ENCODE measurements around the gene SLC37A4. TPM values are rescaled to one million over a fixed set of nuclear protein-coding genes. Genes with fewer than 3 reads are reported as not detected.

The SLC37A4 gene
- total RNA-seq, 1 experiment from 2014 or later: 108 TPM

DNA sequence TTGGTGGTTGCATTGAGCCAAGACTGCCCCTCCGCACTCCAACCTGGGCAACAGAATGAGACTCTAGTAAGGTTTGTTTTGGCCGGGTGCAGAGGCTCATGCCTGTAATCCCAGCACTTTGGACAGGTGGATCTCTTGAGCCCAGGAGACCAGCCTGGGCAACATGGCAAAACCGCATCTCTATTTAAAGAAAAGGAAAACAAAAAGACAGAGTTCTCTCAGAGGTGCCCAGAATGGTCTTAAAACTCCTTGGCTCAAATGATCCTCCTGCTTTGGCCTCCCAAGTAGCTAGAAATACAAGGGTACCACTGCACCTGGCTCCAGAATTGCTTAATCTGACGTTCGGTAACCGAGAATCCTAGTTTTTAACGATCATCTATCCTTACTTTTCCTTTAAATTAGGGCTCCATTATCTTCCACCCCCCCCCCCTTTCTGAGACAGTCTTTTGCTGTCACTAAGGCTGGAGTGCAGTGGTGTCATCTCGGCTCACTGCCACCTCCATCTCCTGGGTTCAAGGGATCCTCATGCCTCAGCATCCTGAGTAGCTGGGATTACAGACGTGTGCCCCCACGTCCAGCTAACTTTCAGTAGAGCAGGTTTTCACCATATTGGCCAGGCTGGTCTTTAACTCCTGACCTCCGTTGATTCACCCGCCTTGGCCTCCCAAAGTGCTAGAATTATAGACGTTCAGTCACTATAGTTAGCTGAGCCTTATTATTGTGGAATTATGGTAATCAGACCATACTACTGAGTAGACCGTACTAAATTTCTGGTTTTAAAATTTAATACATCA is 14.3 kb downstream of the SLC37A4 start:
- Histone ChIP-seq H3K4me1 (peaks cover 31% of the 10 kb centered on the region), H3K27me3 (replicated peaks; ENCODE audit: control insufficient read depth, insufficient read depth, low read length) (no peaks in the 10 kb centered on the region), H3K36me3 (ENCODE audit: control insufficient read depth, insufficient read depth, low read length) (peaks cover 12% of the 10 kb centered on the region), H3K4me3 (ENCODE audit: low read depth, low read length) (peak overlapping the region; percentile 19), H3K9me3 (no peaks in the 10 kb centered on the region)
- no peak for DNase-seq
- no peaks in the 10 kb centered on the region for H3K9me3 Mint-ChIP-seq (ENCODE audit: unreplicated experiment)
- H3K27ac Mint-ChIP-seq (ENCODE audit: unreplicated experiment): no peak overlapping the region
- intact Hi-C loops (cut with micrococcal nuclease; ENCODE audit: unreplicated experiment): no loop called here
- CTCF ChIA-PET: no interaction called here
- H3K4me1 Mint-ChIP-seq (ENCODE audit: low read depth, unreplicated experiment): peaks cover 15% of the 10 kb centered on the region
- peak overlapping the region; percentile 96 for H3K4me3 Mint-ChIP-seq (ENCODE audit: unreplicated experiment)
- POLR2A ChIA-PET: interaction anchor here (0.6 to 1.8 kb wide), 2 partner anchors 17 to 387 kb away, joined by 4 to 11 read pairs; no protein-coding TSS in a partner anchor
- TF ChIP-seq, protein P1, sequence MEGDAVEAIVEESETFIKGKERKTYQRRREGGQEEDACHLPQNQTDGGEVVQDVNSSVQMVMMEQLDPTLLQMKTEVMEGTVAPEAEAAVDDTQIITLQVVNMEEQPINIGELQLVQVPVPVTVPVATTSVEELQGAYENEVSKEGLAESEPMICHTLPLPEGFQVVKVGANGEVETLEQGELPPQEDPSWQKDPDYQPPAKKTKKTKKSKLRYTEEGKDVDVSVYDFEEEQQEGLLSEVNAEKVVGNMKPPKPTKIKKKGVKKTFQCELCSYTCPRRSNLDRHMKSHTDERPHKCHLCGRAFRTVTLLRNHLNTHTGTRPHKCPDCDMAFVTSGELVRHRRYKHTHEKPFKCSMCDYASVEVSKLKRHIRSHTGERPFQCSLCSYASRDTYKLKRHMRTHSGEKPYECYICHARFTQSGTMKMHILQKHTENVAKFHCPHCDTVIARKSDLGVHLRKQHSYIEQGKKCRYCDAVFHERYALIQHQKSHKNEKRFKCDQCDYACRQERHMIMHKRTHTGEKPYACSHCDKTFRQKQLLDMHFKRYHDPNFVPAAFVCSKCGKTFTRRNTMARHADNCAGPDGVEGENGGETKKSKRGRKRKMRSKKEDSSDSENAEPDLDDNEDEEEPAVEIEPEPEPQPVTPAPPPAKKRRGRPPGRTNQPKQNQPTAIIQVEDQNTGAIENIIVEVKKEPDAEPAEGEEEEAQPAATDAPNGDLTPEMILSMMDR (IDR thresholded peaks at IDR 0.05; ENCODE audit: insufficient read depth in 1 of 2, low read depth in 1 of 2, low read length in 1 of 2, severe bottlenecking in 1 of 2, unreplicated experiment in 1 of 2): no peak
- peaks cover 96% of the 10 kb centered on the region for H3K36me3 Mint-ChIP-seq (ENCODE audit: insufficient read depth, unreplicated experiment)
- no TSS peak for BruUV-seq (replicated peaks)
- no peaks in the 10 kb centered on the region for H3K27me3 Mint-ChIP-seq (ENCODE audit: insufficient read depth, unreplicated experiment)

DNA sequence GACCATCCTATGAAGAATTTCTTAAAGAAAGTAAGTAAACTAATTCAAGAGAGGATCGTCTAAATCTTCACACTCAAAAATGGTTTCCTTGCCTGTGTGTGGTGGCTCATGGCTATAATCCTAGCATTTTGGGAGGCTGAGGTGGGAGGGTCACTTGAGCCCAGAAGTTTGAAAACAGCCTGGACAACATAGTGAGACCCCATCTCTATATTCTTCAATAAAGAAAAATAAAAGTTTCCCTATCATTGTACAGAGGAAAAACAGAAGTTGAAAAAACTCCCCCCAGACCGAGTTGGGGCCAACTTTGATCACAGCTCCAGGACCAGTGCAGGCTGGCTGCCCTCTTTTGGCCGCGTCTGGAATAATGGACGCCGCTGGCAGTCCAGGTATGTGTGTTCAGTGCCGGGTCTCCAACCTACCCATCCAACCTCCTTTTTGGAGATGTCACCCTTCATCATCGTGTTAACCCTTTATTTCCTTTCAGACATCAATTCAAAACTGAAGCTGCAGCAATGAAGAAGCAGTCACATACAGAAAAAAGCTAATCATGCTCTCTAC is 15.5 kb downstream of the SLC37A4 start:
- Histone ChIP-seq H3K4me3 (ENCODE audit: low read depth, low read length) (no peak overlapping the region), H3K9me3 (no peaks in the 10 kb centered on the region), H3K4me1 (peaks cover 24% of the 10 kb centered on the region), H3K27me3 (replicated peaks; ENCODE audit: control insufficient read depth, insufficient read depth, low read length) (no peaks in the 10 kb centered on the region), H3K36me3 (ENCODE audit: control insufficient read depth, insufficient read depth, low read length) (peaks cover 13% of the 10 kb centered on the region)
- intact Hi-C loops (cut with micrococcal nuclease; ENCODE audit: unreplicated experiment): no loop called here
- H3K36me3 Mint-ChIP-seq (ENCODE audit: insufficient read depth, unreplicated experiment): peaks cover 95% of the 10 kb centered on the region
- H3K27ac Mint-ChIP-seq (ENCODE audit: unreplicated experiment): peak overlapping the region; percentile 67
- H3K9me3 Mint-ChIP-seq (ENCODE audit: unreplicated experiment): no peaks in the 10 kb centered on the region
- ChIA-PET CTCF (interaction anchor here (0.6 to 2.2 kb wide), 2 partner anchors 15 to 175 kb away, joined by 3 to 5 read pairs; no protein-coding TSS in a partner anchor), POLR2A (interaction anchor here (0.6 to 1.8 kb wide), 8 partner anchors 14 to 87 kb away, joined by 3 to 11 read pairs (median 4); partner anchors contain the start of genes CENATAC, DPAGT1 and HMBS)
- BruUV-seq (replicated peaks): no TSS peak
- H3K27me3 Mint-ChIP-seq (ENCODE audit: insufficient read depth, unreplicated experiment): no peaks in the 10 kb centered on the region
- peak in 1 of 2 experiments; percentile 75 for DNase-seq
- TF ChIP-seq, protein P1 (IDR thresholded peaks at IDR 0.05; ENCODE audit: insufficient read depth in 1 of 2, low read depth in 1 of 2, low read length in 1 of 2, severe bottlenecking in 1 of 2, unreplicated experiment in 1 of 2): peak; percentile 47 to 55
- peak overlapping the region; percentile 36 for H3K4me3 Mint-ChIP-seq (ENCODE audit: unreplicated experiment)
- H3K4me1 Mint-ChIP-seq (ENCODE audit: low read depth, unreplicated experiment): peaks cover 10% of the 10 kb centered on the region

DNA sequence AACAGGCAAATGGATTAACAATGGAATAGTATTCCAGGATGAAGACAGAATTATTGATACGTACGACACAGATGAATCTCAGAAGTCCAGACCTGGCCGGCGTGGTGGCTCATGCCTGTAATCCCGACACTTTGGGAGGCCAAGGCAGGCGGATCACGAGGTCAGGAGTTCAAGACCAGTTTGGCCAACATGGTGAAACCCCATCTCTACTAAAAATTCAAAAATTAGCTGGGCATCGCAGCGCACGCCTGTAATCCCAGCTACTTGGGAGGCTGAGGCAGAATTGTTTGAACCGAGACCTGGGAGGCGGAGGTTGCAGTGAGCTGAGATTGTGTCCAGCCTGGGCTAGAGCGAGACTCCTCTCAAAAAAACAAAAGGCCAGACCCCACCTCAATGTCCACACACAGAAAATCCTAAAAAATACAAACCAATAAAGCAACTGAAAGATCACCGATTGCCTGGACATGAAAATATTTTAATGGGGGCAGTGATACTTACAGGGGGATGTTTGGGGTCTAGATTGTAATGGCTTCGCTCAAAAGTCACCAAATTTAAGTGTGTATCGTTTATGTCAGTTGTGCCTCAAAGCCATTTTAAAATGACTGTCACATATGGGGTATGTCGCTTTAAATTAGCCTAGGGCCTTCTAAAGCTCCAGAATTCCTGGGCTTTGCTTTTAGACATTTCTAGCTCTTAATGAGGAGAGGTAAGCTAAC is 16.3 kb downstream of the SLC37A4 start:
- Mint-ChIP-seq H3K27ac (ENCODE audit: unreplicated experiment) (no peak overlapping the region), H3K9me3 (ENCODE audit: unreplicated experiment) (no peaks in the 10 kb centered on the region), H3K36me3 (ENCODE audit: insufficient read depth, unreplicated experiment) (peaks cover 95% of the 10 kb centered on the region), H3K4me3 (ENCODE audit: unreplicated experiment) (no peak overlapping the region), H3K27me3 (ENCODE audit: insufficient read depth, unreplicated experiment) (no peaks in the 10 kb centered on the region), H3K4me1 (ENCODE audit: low read depth, unreplicated experiment) (peaks cover 6% of the 10 kb centered on the region)
- no peak overlapping the region for H3K4me3 ChIP-seq (ENCODE audit: low read depth, low read length)
- POLR2A ChIA-PET: interaction anchor here (0.6 to 1.8 kb wide), 7 partner anchors 15 to 171 kb away, joined by 3 to 11 read pairs (median 5); partner anchors contain the start of genes CENATAC, HMBS and NHERF4
- H3K9me3 ChIP-seq: no peaks in the 10 kb centered on the region
- H3K36me3 ChIP-seq (ENCODE audit: control insufficient read depth, insufficient read depth, low read length): peaks cover 12% of the 10 kb centered on the region
- TF ChIP-seq, protein P1 (IDR thresholded peaks at IDR 0.05; ENCODE audit: insufficient read depth in 1 of 2, low read depth in 1 of 2, low read length in 1 of 2, severe bottlenecking in 1 of 2, unreplicated experiment in 1 of 2): no peak
- intact Hi-C loops (cut with micrococcal nuclease; ENCODE audit: unreplicated experiment): no loop called here
- CTCF ChIA-PET: interaction anchor here (0.6 to 2.2 kb wide), 3 partner anchors 15 to 176 kb away, joined by 3 to 5 read pairs (median 3); no protein-coding TSS in a partner anchor
- peaks cover 18% of the 10 kb centered on the region for H3K4me1 ChIP-seq
- no peaks in the 10 kb centered on the region for H3K27me3 ChIP-seq (replicated peaks; ENCODE audit: control insufficient read depth, insufficient read depth, low read length)
- DNase-seq: no peak
- no TSS peak for BruUV-seq (replicated peaks)

Data from Caco-2 (cell line).